Activated CD8-positive, alpha-beta memory T cell treated with anti-CD3 and anti-CD28 coated beads, Interleukin-2, amount 50 U/mL, for 1 hour (primary cell): ENCODE data around the gene HES5.

Experiments
- DNase-seq: peaks from one replicate; pipeline ENCODE4 v3.0.0-alpha.2; 2020; ENCODE audit errors: extremely low read depth

The HES5 gene

GRCh38 chr1:2514863-2515762, 14.9 kb downstream of the HES5 start:
- DNase-seq: no peak

GRCh38 chr1:2513939-2514652, 16.0 kb downstream of the HES5 start:
- DNase-seq: no peak

GRCh38 chr1:2512862-2513421, 17.1 kb downstream of the HES5 start:
- no peak for DNase-seq

- no peak for DNase-seq
These were observed 19.5 kb downstream of the HES5 start for GRCh38 chr1:2510366-2511155.

GRCh38 chr1:2509589-2509988, 20.5 kb downstream of the HES5 start:
- DNase-seq: no peak

- no peak for DNase-seq
These were observed 21.3 kb downstream of the HES5 start for GRCh38 chr1:2508751-2509150.

- DNase-seq: no peak
These were observed 21.9 kb downstream of the HES5 start for GRCh38 chr1:2508180-2508579.

GRCh38 chr1:2507744-2508155, 22.3 kb downstream of the HES5 start:
- DNase-seq: no peak

GRCh38 chr1:2506901-2507565, 23.0 kb downstream of the HES5 start:
- no peak for DNase-seq

- no peak for DNase-seq
These were observed 23.8 kb downstream of the HES5 start for GRCh38 chr1:2506007-2506860.

- DNase-seq: no peak
These were observed 24.5 kb downstream of the HES5 start for GRCh38 chr1:2505461-2505994.

- DNase-seq: no peak
These were observed 25.2 kb downstream of the HES5 start for GRCh38 chr1:2504949-2505272.

GRCh38 chr1:2504225-2504948, 25.7 kb downstream of the HES5 start:
- no peak for DNase-seq

GRCh38 chr1:2503554-2504224, 26.4 kb downstream of the HES5 start:
- no peak for DNase-seq

- no peak for DNase-seq
These were observed 27.2 kb downstream of the HES5 start for GRCh38 chr1:2502661-2503553.

- no peak for DNase-seq
These were observed 27.9 kb downstream of the HES5 start for GRCh38 chr1:2502210-2502609.

- no peak for DNase-seq
These were observed 28.3 kb downstream of the HES5 start for GRCh38 chr1:2501820-2502119.
